Ishikawa (cell line): Measurements from ENCODE around the gene PRMT7.

Experiments
- CEBPB ChIP-seq: IDR thresholded peaks from 2 replicates; pipeline ENCODE4 v1.6.1; 2012
- CREB1 ChIP-seq: IDR thresholded peaks from 2 replicates; pipeline ENCODE4 v1.6.1; 2012; ENCODE audit warnings: low read depth
- EGR1 ChIP-seq: IDR thresholded peaks from 2 replicates; pipeline ENCODE4 v1.6.1; 2012
- EP300 ChIP-seq: IDR thresholded peaks from 2 replicates; pipeline ENCODE4 v1.6.1; 2012; ENCODE audit warnings: borderline replicate concordance
- FOXM1 ChIP-seq: IDR thresholded peaks from 2 replicates; pipeline ENCODE4 v1.6.1; 2012; ENCODE audit warnings: low read depth, borderline replicate concordance
- NFIC ChIP-seq: IDR thresholded peaks from 2 replicates; pipeline ENCODE4 v1.6.1; 2012
- RAD21 ChIP-seq: IDR thresholded peaks from 2 replicates; pipeline ENCODE4 v1.6.1; 2012; ENCODE audit warnings: low read depth
- TAF1 ChIP-seq: IDR thresholded peaks from 2 replicates; pipeline ENCODE4 v1.6.1; 2012; ENCODE audit warnings: low read depth, mild to moderate bottlenecking
- TCF12 ChIP-seq: IDR thresholded peaks from 2 replicates; pipeline ENCODE4 v1.6.1; 2012; ENCODE audit warnings: low read depth
- TEAD4 ChIP-seq: IDR thresholded peaks from 2 replicates; pipeline ENCODE4 v1.6.1; 2012
- YY1 ChIP-seq: IDR thresholded peaks from 2 replicates; pipeline ENCODE4 v1.6.1; 2012; ENCODE audit warnings: low read depth
- ZBTB7A ChIP-seq: IDR thresholded peaks from 2 replicates; pipeline ENCODE4 v1.6.1; 2012; ENCODE audit warnings: low read depth
- TF ChIP-seq, protein P1 (sequence below): IDR thresholded peaks from 2 replicates; pipeline ENCODE4 v1.6.1; 2012
- TF ChIP-seq, protein P2 (sequence below): IDR thresholded peaks from 2 replicates; pipeline ENCODE4 v1.6.1; 2012; ENCODE audit warnings: low read depth, mild to moderate bottlenecking
- TF ChIP-seq, protein P3 (sequence below): IDR thresholded peaks from 2 replicates; pipeline ENCODE4 v1.6.1; 2012

PRMT7 gene

DNA sequence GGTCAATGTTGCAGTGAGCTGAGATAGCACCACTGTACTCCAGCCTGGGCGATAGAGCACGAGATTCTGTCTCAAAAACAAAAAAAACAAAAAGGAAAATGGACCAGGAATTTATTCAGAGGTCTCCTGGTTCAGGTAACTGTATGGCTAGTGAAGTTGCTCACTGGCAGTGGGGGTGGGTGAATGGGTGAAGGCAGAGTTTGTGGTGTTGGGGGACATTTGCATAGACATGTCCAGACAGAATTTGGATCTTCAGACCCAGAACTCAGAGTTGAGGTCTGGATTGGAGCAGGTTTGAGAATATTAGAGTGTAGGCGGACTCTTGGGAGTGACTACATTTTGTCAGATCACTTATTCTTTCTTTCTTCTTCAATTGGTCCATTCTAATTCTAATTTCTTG lies 82.5 kb downstream of the PRMT7 start:
- TF ChIP-seq, protein P1, sequence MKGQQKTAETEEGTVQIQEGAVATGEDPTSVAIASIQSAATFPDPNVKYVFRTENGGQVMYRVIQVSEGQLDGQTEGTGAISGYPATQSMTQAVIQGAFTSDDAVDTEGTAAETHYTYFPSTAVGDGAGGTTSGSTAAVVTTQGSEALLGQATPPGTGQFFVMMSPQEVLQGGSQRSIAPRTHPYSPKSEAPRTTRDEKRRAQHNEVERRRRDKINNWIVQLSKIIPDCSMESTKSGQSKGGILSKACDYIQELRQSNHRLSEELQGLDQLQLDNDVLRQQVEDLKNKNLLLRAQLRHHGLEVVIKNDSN, result no peak
- no peak for TF ChIP-seq CREB1
- TF ChIP-seq TCF12, result no peak
- TF ChIP-seq, protein P2, sequence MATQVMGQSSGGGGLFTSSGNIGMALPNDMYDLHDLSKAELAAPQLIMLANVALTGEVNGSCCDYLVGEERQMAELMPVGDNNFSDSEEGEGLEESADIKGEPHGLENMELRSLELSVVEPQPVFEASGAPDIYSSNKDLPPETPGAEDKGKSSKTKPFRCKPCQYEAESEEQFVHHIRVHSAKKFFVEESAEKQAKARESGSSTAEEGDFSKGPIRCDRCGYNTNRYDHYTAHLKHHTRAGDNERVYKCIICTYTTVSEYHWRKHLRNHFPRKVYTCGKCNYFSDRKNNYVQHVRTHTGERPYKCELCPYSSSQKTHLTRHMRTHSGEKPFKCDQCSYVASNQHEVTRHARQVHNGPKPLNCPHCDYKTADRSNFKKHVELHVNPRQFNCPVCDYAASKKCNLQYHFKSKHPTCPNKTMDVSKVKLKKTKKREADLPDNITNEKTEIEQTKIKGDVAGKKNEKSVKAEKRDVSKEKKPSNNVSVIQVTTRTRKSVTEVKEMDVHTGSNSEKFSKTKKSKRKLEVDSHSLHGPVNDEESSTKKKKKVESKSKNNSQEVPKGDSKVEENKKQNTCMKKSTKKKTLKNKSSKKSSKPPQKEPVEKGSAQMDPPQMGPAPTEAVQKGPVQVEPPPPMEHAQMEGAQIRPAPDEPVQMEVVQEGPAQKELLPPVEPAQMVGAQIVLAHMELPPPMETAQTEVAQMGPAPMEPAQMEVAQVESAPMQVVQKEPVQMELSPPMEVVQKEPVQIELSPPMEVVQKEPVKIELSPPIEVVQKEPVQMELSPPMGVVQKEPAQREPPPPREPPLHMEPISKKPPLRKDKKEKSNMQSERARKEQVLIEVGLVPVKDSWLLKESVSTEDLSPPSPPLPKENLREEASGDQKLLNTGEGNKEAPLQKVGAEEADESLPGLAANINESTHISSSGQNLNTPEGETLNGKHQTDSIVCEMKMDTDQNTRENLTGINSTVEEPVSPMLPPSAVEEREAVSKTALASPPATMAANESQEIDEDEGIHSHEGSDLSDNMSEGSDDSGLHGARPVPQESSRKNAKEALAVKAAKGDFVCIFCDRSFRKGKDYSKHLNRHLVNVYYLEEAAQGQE, result no peak
- no peak for TF ChIP-seq YY1
- TF ChIP-seq TEAD4, result no peak
- TF ChIP-seq TAF1, result no peak
- no peak for TF ChIP-seq EGR1
- TF ChIP-seq, protein P3, sequence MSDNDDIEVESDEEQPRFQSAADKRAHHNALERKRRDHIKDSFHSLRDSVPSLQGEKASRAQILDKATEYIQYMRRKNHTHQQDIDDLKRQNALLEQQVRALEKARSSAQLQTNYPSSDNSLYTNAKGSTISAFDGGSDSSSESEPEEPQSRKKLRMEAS, result no peak

DNA sequence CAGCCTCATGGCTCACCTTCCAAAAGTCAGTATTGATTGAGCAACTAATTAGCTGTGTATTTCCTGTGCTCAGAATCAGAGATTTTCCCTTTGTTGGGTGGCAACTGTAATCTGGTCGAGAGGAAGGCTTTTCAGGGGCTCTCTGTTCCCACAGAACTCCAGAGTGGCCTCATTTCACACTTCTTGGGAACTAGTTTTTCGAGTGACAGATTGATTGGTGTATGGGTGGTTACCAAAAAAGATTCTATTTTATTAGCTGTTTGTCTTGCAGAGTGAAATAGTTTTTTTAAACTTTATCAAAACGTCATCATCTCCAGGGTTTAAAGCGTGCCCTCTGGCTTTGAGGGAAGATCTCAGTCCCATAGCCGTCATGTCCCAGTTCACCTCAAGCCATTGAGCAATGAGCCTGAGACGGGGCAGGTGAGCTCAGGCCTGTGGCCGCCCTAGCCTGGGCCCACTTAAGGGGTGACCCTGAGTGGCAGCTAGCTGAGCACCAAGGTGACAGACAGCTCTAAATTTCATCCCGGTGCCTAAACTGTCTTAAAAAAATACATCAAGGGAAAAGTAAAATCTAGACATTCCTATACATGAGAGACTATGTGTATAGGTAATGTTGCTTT lies 84.5 kb downstream of the PRMT7 start:
- TF ChIP-seq CREB1, result no peak
- TF ChIP-seq TAF1, result no peak
- no peak for TF ChIP-seq TCF12
- TF ChIP-seq EGR1, result no peak
- TF ChIP-seq CEBPB, result no peak
- TF ChIP-seq, protein P2, result no peak

DNA sequence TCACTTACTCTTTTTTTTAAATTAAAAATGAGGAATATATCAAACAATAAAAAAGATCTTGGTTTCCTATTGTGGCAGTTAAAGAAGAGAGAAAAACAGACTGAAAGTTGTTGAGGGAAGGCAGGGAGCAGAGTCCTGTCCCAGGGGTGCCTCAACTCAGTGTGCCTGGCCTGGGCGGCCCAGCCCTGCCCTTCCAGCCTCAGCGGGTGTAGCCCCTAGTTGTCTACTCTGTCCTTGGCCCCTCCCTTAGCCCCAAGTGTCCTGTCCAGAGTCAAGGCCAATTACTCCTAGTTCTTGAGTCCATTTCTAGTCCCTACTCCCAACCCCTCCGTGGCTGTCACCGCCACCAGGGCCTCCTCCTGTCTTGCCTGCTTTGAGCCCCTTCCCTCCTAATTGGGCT lies 85.0 kb downstream of the PRMT7 start:
- TF ChIP-seq FOXM1 (no peak), EP300 (no peak), TAF1 (no peak), CREB1 (no peak), RAD21 (no peak), TCF12 (no peak), TEAD4 (no peak), EGR1 (no peak), YY1 (no peak), CEBPB (no peak)
- TF ChIP-seq, protein P2, result no peak
- TF ChIP-seq, protein P1, result no peak
- TF ChIP-seq, protein P3, result no peak

DNA sequence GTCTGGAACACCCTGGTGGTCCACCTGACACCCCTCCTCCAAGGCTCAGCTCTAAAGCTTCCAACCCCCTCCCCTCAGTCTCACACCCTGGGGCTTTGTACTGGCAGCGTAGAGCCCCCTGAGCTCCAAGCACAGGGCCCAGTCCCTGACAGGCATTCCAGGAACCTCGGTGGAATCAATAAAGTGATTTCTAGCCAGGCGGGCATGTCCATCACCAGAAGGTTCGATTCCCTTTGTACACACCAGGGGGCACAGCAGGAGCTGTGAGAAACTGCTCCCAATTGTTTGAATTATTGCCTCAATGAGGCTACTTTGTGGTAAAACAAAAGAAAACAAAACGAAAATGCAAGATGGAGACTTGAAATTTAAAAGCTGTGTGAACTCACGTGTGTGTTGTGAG lies 85.7 kb downstream of the PRMT7 start:
- TF ChIP-seq EP300 (no peak), FOXM1 (no peak), EGR1 (no peak), RAD21 (peak; percentile 58), ZBTB7A (no peak)
- TF ChIP-seq, protein P1, result no peak

DNA sequence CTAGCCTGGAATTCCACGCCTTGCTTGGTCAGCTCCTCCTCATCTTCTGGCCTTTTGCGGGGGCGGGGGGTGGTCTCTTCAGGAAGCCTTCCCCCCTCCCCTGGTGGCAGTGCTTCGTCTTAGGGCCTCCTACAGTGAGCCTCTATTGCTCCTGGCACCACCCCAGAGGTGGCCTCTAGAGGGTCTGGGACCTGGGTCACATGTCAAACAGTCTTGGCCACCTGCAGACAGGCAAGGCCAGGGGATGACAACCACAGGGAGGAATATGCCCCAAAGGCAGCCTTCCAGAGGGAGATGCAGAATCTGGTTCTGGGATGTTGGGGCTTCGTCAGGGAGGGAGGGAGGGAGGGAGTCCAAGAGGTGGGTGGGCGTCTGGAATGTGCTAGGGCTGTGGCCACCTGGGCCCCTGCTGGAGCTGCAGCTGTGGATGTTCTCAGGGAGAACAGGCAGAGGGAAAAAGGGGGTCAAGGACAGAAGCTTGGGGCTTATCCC lies 86.9 kb downstream of the PRMT7 start:
- TF ChIP-seq CREB1 (no peak), NFIC (no peak), YY1 (no peak), RAD21 (no peak), EP300 (no peak), TAF1 (no peak), ZBTB7A (no peak), TCF12 (no peak), CEBPB (no peak), EGR1 (no peak), FOXM1 (no peak), TEAD4 (no peak)
- TF ChIP-seq, protein P2, result no peak
- TF ChIP-seq, protein P3, result no peak
- TF ChIP-seq, protein P1, result no peak
